ENCODE data around the gene MMP15.

DNA sequence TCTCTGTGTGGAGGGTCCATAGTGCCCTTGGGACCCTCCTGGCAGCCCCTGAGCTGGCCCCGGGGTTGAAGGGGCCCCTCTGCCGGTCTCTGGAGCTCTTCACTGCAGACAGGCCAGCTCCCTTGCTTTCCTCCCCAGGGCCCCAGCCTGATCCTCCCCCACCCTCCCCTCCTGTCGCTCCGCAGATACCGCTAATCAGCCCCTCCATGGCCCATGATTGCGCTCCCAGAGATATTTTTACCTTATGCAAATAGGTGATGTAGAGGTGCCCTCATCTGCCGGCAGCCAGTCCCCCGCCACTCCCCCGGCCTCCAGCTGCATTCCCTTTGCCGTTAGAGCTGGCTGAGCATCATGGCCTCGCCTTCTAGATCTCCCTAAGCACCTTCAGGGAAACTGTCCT, 9.2 kb downstream of the MMP15 start:
- TF ChIP-seq, protein P1, sequence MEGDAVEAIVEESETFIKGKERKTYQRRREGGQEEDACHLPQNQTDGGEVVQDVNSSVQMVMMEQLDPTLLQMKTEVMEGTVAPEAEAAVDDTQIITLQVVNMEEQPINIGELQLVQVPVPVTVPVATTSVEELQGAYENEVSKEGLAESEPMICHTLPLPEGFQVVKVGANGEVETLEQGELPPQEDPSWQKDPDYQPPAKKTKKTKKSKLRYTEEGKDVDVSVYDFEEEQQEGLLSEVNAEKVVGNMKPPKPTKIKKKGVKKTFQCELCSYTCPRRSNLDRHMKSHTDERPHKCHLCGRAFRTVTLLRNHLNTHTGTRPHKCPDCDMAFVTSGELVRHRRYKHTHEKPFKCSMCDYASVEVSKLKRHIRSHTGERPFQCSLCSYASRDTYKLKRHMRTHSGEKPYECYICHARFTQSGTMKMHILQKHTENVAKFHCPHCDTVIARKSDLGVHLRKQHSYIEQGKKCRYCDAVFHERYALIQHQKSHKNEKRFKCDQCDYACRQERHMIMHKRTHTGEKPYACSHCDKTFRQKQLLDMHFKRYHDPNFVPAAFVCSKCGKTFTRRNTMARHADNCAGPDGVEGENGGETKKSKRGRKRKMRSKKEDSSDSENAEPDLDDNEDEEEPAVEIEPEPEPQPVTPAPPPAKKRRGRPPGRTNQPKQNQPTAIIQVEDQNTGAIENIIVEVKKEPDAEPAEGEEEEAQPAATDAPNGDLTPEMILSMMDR (IDR thresholded peaks at IDR 0.05; ENCODE audit: borderline replicate concordance, extremely low read depth, low read length, poor library complexity, severe bottlenecking): no peak
- TF ChIP-seq EZH2 (IDR thresholded peaks at IDR 0.05; ENCODE audit: borderline replicate concordance, low read depth, low read length, severe bottlenecking): no peak

Measured in DND-41 (cell line).